ENCODE results near the gene VWA7. TPM values are rescaled to one million over a fixed set of nuclear protein-coding genes. Genes with fewer than 3 reads are reported as not detected.
A peak's percentile ranks its signal among the peaks of the same experiment; 100 is the strongest.

The VWA7 gene
- total and polyA plus RNA-seq, 12 donors, result 0.17 to 8.1 (median 0.68) TPM

- Histone ChIP-seq H3K36me3 (replicated peaks in 1 of 2) (no peaks in the 10 kb centered on the region), H3K4me1 (replicated peaks in 1 of 2) (peaks cover 2 to 4% of the 10 kb centered on the region in 2 donors), H3K27me3 (no peaks in the 10 kb centered on the region), H3K27ac (no peak overlapping the region), H3K4me3 (no peak overlapping the region), H3K9me3 (replicated peaks in 1 of 3) (no peaks in the 10 kb centered on the region)
- 64 to 75% (median 65%) methylated on average over 4 of the region's 4 CpGs for WGBS, 4 donors
- intact Hi-C loops (cut with DNase I), result no loop called here
- no peak for TF ChIP-seq CTCF (IDR thresholded peaks at IDR 0.05)
- no peak for TF ChIP-seq POLR2A (IDR thresholded peaks at IDR 0.05)
- no peak for DNase-seq
Observed at GRCh38 chr6:31771992-31772358, 5.2 kb downstream of the VWA7 start.

DNA sequence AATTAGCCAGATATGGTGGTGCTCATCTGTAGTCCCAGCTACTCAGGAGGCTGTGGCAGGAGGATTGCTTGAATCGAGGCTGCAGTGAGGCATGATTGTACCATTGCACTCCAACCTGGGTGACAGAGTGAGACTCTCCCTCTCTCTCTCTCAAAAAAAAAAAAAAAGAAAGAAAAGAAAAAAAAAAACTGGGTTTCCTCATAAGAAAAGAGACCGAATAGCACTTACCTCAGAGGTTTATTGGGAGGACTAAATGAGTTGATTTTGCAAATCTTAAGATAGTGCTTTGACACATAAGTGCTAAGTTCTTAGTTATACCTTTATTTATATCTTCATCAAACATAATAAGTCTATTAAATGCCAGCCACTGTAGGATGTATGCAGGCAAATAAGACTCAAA, 6.3 kb downstream of the VWA7 start:
- no peak for TF ChIP-seq CTCF (IDR thresholded peaks at IDR 0.05)
- TF ChIP-seq POLR2A (IDR thresholded peaks at IDR 0.05), result no peak
- Histone ChIP-seq H3K4me1 (replicated peaks in 1 of 2) (no peaks in the 10 kb centered on the region), H3K9me3 (replicated peaks in 1 of 3) (no peaks in the 10 kb centered on the region), H3K36me3 (replicated peaks in 1 of 2) (no peaks in the 10 kb centered on the region), H3K4me3 (no peak overlapping the region), H3K27me3 (no peaks in the 10 kb centered on the region), H3K27ac (no peak overlapping the region)
- WGBS, 4 donors, result 77 to 94% (median 86%) methylated on average over 2 of the region's 2 CpGs
- intact Hi-C loops (cut with DNase I), result no loop called here
- no peak for DNase-seq

- no peaks in the 10 kb centered on the region for H3K9me3 ChIP-seq (replicated peaks in 1 of 3)
- TF ChIP-seq CTCF (IDR thresholded peaks at IDR 0.05), result peak; percentile 57 to 75 (median 72)
- no peak for TF ChIP-seq POLR2A (IDR thresholded peaks at IDR 0.05)
- H3K27me3 ChIP-seq, result no peaks in the 10 kb centered on the region
- no peaks in the 10 kb centered on the region for H3K36me3 ChIP-seq (replicated peaks in 1 of 2)
- no peak overlapping the region for H3K4me3 ChIP-seq
- intact Hi-C loops (cut with DNase I), result loop anchor here in 1 of 2 donors (5.0 kb wide), 1 partner anchor 88 kb away; the partner anchor contains the start of gene LY6G5C
- no peak overlapping the region for H3K27ac ChIP-seq
- WGBS, 4 donors, result 53 to 58% (median 55%) methylated on average over 12 of the region's 12 CpGs
- peak; percentile 67 to 90 (median 75) for DNase-seq
- no peaks in the 10 kb centered on the region for H3K4me1 ChIP-seq (replicated peaks in 1 of 2)
Observed at GRCh38 chr6:31769684-31770371, 7.3 kb downstream of the VWA7 start.

- WGBS, 4 donors, result 79 to 84% (median 81%) methylated on average over 16 to 18 of the region's 18 CpGs
- no peaks in the 10 kb centered on the region for H3K9me3 ChIP-seq (replicated peaks in 1 of 3)
- DNase-seq, result no peak
- peak overlapping the region in 1 of 5 donors; percentile 26 for H3K27ac ChIP-seq
- H3K4me1 ChIP-seq (replicated peaks in 1 of 2), result no peaks in the 10 kb centered on the region
- TF ChIP-seq POLR2A (IDR thresholded peaks at IDR 0.05) (no peak), CTCF (IDR thresholded peaks at IDR 0.05) (no peak)
- H3K36me3 ChIP-seq (replicated peaks in 1 of 2), result no peaks in the 10 kb centered on the region
- H3K27me3 ChIP-seq, result no peaks in the 10 kb centered on the region
- intact Hi-C loops (cut with DNase I), result loop anchor here in 1 of 2 donors (5.0 kb wide), 1 partner anchor 86 kb away; the partner anchor contains the start of gene LY6G5C
- H3K4me3 ChIP-seq, result no peak overlapping the region
Observed at GRCh38 chr6:31768363-31769257, 8.5 kb downstream of the VWA7 start.
